Activated naive CD4-positive, alpha-beta T cell treated with anti-CD3 and anti-CD28 coated beads, Interleukin-2, amount 50 U/mL, for 72 hours (primary cell): Measurements from ENCODE around the gene POLD4. TPM values are rescaled to one million over a fixed set of nuclear protein-coding genes. Genes with fewer than 3 reads are reported as not detected.
A peak's percentile ranks its signal among the peaks of the same experiment; 100 is the strongest.

Experiments used
- ATAC-seq, 2 donors: fragments of 150-1000 bp; cut with Tn5 transposase; 2 replicates each; pipeline ENCODE4 v1.10.0; 2021; ENCODE audit warnings: mild to moderate bottlenecking in 2 of 2, moderate library complexity in 2 of 2
- DNase-seq, 2 donors: peaks; one replicate each; pipeline ENCODE4 v3.0.0; 2021 to 2022; ENCODE audit warnings: low spot score in 2 of 2
- H3K27ac Mint-ChIP-seq, 2 donors: one replicate each; pipeline ENCODE4 v1.8.0; 2022; ENCODE audit warnings: mild to moderate bottlenecking in 2 of 2, mixed read lengths in 2 of 2
- H3K36me3 Mint-ChIP-seq, 2 donors: one replicate each; pipeline ENCODE4 v1.8.0; 2022; ENCODE audit warnings: mixed read lengths in 2 of 2
- H3K9me3 Mint-ChIP-seq, 2 donors: one replicate each; pipeline ENCODE4 v1.8.0; 2022; ENCODE audit warnings: mixed read lengths in 2 of 2
- total RNA-seq, 2 donors: library from RNA; stranded (reverse); gene quantifications; one replicate each; pipeline ENCODE4 v1.2.3, GENCODE V29; 2022

Gene POLD4
- total RNA-seq, 2 donors from 2014 or later: 49.9 to 57.2 TPM

GRCh38 chr11:67375320-67376055 lies 22.1 kb upstream of the POLD4 start:
- DNase-seq: no peak
- H3K27ac Mint-ChIP-seq: no peak overlapping the region
- ATAC-seq: no peak

GRCh38 chr11:67374571-67375281 lies 21.4 kb upstream of the POLD4 start:
- no peak overlapping the region for H3K27ac Mint-ChIP-seq
- no peaks in the 10 kb centered on the region for H3K9me3 Mint-ChIP-seq
- no peaks in the 10 kb centered on the region for H3K36me3 Mint-ChIP-seq
- ATAC-seq (no peak), DNase-seq (no peak)

More at GRCh38 chr11:67375320-67376055, 22.1 kb upstream of the POLD4 start:
- Mint-ChIP-seq H3K9me3 (no peaks in the 10 kb centered on the region), H3K36me3 (no peaks in the 10 kb centered on the region)

DNA sequence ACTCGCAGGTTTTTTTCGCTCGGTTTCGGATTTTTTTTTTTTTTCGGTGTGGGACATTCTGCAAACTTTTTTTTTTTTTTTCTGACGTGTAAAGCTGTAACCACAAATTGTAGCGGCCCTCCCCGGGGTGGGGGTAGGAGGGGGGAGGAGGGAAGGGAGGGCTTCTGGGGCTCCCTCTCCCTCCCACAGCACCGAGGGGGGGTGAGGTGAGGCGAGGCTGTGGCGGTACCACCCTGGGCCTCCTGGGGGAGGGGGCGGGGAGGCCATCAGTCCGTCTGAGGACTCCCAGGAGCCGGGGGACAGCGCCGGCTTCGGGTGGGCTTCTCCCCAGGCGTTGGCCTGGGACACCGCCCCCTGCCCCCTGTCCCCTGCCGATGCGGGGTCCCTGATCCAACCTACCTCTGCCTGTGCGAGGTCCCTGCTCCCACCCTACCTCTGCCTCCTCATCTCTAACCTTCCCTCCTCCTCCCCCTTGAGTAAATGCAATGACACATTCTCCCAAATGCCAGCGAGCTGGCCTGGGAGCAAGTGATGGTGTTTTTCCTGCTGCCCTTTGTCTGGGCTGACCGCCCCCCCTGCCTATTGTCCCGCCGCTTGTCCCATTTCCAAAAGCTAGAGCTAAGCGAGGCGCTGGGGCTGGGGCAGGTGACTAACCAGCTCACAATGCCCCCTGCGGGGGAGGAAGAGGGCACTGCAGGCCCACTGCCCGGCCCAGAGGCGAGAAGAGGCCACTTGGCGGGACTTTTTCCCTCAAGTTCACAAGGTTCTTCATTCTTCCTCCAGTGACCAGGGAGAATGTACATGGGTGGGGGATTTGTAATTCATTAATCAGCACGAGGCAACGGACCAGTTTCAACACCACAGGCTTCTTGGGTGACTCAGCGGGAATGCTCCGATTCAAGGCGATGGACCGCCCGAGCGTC lies 20.6 kb upstream of the POLD4 start:
- DNase-seq (peak; percentile 54 to 78), ATAC-seq (peak; percentile 59 to 80)
- Mint-ChIP-seq H3K27ac (peak overlapping the region in 1 of 2 donors; percentile 21), H3K9me3 (no peaks in the 10 kb centered on the region), H3K36me3 (no peaks in the 10 kb centered on the region)

GRCh38 chr11:67372993-67373647 lies 19.8 kb upstream of the POLD4 start, which contains the start of gene CLCF1:
Gene CLCF1, minus strand, starts transcription at chr11:67373598. Its CDS starts 59 bp downstream, at chr11:67373539.
- H3K27ac Mint-ChIP-seq: peak within 1 kb of the TSS in 1 of 2 donors; percentile 21
- no peaks in the 10 kb centered on the region for H3K9me3 Mint-ChIP-seq
- DNase-seq: no peak

DNA sequence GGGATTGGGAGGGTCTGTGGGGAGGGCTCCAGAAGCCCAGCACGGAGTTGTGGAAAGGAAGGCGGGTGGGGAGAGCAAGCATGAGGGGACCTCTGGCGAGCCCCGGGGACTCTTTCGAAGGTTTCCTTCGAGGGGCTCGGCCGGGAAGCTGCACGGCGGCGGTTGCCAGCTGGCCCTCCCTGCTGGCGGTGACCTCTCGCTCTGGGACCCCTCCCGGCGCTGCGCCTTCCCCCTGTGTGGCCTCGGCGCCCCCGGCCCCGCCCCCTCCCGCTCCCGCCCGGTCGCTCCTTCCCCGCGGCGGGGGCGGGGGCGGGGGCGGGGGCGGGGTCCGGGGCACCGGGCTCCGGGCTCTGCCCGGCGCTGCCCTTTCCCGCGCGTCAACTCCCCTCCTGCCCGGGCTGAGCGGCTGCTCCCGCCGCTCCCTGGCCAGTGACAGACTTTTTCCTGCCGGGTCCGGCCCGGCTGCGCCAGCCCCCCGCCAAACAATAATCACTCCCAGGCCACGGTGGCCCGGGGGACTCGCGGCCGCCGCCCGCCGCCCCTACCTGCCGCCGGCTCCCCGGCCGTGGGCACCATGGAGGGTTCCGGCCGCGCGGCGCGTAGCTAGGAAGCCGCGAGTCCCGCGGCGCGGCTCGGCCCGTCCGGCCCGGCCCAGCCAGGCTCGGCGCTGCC lies 19.1 kb upstream of the POLD4 start:
- Mint-ChIP-seq H3K27ac (no peak overlapping the region), H3K36me3 (no peaks in the 10 kb centered on the region), H3K9me3 (no peaks in the 10 kb centered on the region)
- DNase-seq (no peak), ATAC-seq (no peak)

More at GRCh38 chr11:67372993-67373647, 19.8 kb upstream of the POLD4 start, which contains the start of gene CLCF1:
- no peaks in the 10 kb centered on the region for H3K36me3 Mint-ChIP-seq
- ATAC-seq: peak; percentile 26 to 38

DNA sequence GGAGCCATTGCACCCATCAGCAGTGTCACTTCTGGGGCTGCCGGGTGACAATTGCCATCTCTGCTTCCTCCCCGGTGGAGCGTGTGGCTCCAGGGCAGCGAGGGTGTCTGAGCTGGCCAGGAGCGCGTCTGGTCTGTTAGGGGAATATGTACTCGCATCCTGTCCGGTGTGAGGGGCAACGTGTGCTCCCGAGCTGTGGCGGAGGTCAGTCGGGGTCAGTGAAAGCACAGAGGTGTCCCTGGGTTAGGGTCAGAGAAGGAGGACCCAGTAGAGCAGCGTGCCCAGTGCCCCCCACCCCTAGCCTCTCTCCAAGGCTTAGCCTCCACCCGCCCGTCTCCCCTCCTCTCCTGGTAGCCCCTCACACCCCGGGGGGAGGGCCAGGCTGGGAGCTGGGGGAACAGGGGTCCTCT lies 18.6 kb upstream of the POLD4 start:
- no peak overlapping the region for H3K27ac Mint-ChIP-seq
- no peaks in the 10 kb centered on the region for H3K36me3 Mint-ChIP-seq
- H3K9me3 Mint-ChIP-seq: no peaks in the 10 kb centered on the region
- ATAC-seq: no peak
- no peak for DNase-seq

- Mint-ChIP-seq H3K9me3 (no peaks in the 10 kb centered on the region), H3K36me3 (no peaks in the 10 kb centered on the region), H3K27ac (no peak overlapping the region)
- DNase-seq (no peak), ATAC-seq (peak in 1 of 2 donors; percentile 29)
Measured at GRCh38 chr11:67371189-67371910, 18.0 kb upstream of the POLD4 start.

DNA sequence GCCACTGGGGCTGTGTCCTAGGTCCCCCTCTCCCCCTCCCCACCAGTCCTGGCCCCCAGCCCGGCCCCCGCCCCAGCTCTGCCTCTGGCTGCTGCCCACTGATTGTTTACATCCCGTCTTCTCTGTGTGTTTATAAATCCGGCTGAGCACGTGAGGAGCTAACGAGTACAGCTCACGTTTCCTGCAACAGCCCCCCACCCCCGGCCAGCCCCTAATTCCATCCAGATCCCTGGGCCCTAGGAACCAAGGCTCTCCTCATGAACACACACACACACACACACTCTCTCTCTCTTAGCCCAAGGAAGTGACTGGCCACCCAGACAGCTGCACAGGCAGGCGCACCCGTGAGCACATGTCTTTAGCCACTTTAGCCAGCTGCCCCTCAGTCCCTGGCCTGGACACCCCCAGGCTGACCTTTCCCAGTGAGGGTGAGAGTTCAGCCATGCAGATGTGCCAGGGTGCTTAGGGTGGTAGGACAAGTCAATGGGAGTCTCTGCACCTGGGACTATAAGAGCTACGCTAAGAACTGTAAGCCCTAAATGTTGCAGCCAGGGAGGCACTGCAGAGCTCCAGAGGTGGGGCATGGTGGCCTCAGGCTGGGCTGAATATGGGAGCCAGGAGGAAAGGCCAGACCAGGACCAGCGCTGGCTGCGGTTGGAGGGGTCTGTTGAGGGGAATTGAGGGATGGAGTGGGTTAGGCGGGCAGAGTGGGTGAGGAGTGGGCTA lies 17.2 kb upstream of the POLD4 start:
- H3K27ac Mint-ChIP-seq: no peak overlapping the region
- ATAC-seq (no peak), DNase-seq (no peak)
- no peaks in the 10 kb centered on the region for H3K36me3 Mint-ChIP-seq
- no peaks in the 10 kb centered on the region for H3K9me3 Mint-ChIP-seq

DNA sequence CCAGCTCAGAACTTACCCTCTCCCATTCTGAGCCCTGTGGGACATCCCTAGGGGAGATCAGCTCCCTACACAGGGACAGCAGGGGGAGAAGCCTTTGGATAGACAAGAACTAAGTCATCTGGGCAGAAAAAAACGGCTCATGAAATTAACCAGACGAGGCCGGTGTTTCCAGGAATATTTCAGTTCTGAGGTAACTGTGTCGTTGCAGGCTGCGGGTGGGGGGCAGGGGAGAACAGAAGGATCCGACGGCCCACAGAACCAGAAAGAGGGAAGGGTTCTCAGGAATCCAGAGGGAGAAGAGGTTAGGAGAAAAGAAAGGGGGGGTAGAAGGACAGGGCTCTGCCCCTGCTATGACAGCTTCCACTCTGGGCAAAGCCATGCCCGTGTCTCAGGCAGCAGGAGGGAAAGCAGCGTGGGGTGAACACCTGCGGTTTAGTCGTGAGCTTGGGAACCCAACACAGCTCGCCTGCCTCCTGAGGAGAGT lies 16.5 kb upstream of the POLD4 start:
- Mint-ChIP-seq H3K9me3 (no peaks in the 10 kb centered on the region), H3K27ac (no peak overlapping the region), H3K36me3 (no peaks in the 10 kb centered on the region)
- ATAC-seq (no peak), DNase-seq (no peak)

DNA sequence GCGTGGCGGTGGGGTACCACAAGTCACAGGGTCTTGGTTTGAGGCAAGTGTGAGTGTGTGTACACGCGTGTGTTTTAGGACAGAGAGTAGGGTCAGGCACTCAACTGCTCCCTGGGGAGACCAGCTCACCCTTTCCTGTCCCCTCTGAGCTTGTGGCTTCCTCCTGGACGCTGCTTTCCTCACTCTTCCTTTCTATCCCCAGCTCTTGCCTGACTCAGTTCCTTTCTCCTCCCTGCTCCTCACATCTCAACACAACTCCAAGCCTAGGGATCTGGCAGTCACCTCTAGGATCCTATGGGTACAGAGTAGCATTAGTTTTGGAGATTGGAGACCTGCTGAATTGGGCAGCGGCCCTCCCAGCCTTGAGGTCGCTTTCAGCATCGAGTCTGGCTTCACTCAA lies 15.9 kb upstream of the POLD4 start:
- no peak overlapping the region for H3K27ac Mint-ChIP-seq
- H3K9me3 Mint-ChIP-seq: no peaks in the 10 kb centered on the region

GRCh38 chr11:67368621-67369020 lies 15.3 kb upstream of the POLD4 start:
- Mint-ChIP-seq H3K36me3 (no peaks in the 10 kb centered on the region), H3K27ac (no peak overlapping the region), H3K9me3 (no peaks in the 10 kb centered on the region)
- peak; percentile 61 to 82 for ATAC-seq
- DNase-seq: no peak

More for the DNA sequence above, 15.9 kb upstream of the POLD4 start:
- DNase-seq: no peak
- no peaks in the 10 kb centered on the region for H3K36me3 Mint-ChIP-seq
- no peak for ATAC-seq

GRCh38 chr11:67367761-67368227 lies 14.4 kb upstream of the POLD4 start:
- no peaks in the 10 kb centered on the region for H3K36me3 Mint-ChIP-seq
- no peaks in the 10 kb centered on the region for H3K9me3 Mint-ChIP-seq
- no peak for DNase-seq
- no peak overlapping the region for H3K27ac Mint-ChIP-seq
- no peak for ATAC-seq

GRCh38 chr11:67366961-67367760 lies 13.8 kb upstream of the POLD4 start:
- ATAC-seq (no peak), DNase-seq (no peak)
- no peaks in the 10 kb centered on the region for H3K9me3 Mint-ChIP-seq
- H3K27ac Mint-ChIP-seq: no peak overlapping the region
- H3K36me3 Mint-ChIP-seq: no peaks in the 10 kb centered on the region

DNA sequence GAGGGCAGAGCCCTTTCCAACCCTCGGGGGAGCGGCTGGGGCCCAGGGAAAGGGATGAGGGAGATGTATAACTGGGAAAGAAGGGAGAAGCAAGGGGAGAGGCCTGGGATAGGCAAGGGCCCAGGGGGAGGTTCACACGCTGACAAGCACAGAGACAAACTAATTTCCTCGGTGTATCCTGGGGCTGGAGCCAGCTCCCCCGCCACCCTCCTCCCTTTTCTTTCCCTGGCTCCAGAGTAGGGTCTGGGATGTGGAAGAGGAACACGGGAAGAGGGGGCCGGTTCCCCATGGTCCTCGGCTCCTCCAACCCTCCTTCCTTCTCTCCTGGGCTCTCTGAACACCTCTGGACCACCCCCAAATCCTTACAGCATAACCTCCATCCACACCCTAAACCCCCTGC lies 13.2 kb upstream of the POLD4 start:
- DNase-seq (no peak), ATAC-seq (no peak)
- no peak overlapping the region for H3K27ac Mint-ChIP-seq
- H3K36me3 Mint-ChIP-seq: no peaks in the 10 kb centered on the region
- H3K9me3 Mint-ChIP-seq: no peaks in the 10 kb centered on the region
